ENCODE data around the gene SEPTIN11. TPM values are rescaled to one million over a fixed set of nuclear protein-coding genes. Genes with fewer than 3 reads are reported as not detected.

Gene SEPTIN11
- total RNA-seq, 1 donor = 67.3 TPM

DNA sequence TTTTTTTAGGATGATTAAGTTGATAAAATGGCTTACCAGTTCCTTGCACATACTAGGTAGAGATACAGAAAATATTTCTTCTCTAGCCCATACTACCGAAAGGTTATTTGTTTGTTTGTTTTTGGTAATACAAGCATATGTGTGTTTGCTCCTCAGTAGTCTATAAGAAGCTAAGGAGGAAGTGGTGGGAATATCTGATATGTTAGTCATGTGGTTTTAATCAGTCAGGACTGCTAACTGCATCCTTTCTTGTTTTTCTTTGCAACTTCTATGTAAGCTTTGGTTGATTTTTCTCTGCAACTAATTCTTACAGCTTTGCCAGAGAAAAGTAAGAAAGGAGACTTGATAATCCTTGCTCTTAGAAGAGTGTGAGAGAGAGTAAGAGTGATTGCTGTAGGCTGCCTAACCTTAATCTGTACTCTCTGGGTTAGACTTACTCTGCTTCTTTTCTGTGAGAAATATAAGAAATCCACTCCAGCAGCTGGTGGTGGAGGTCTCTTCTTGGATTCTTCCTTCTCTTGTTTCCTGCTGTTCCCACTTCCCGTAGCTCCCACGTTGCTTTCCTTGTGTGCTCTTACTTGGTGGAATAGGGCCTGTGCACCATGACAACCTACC, 28.3 kb downstream of the SEPTIN11 start:
- DNase-seq (ENCODE audit: low read depth in 2 of 3, low spot score in 2 of 3) = no peak

DNA sequence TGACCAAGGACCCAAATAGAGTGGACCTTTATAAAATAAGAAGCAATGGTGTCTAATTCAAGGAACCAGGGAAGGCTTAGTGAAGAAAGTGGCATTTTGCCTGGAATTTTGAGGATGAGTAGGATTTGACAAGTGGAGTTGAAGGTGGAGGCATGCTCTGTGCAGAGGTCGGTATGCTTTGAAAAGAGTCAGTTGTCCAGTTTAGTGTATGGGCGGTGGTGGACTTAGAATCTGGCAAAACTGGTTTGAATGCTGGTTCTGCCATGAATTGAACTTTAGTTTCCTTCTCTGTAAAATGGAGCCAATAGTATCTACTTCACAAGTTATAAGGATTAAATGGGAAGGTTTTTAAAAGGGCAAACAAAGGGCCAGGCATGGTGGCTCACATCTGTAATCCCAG, 29.7 kb downstream of the SEPTIN11 start:
- DNase-seq (ENCODE audit: low read depth in 2 of 3, low spot score in 2 of 3) = no peak

DNA sequence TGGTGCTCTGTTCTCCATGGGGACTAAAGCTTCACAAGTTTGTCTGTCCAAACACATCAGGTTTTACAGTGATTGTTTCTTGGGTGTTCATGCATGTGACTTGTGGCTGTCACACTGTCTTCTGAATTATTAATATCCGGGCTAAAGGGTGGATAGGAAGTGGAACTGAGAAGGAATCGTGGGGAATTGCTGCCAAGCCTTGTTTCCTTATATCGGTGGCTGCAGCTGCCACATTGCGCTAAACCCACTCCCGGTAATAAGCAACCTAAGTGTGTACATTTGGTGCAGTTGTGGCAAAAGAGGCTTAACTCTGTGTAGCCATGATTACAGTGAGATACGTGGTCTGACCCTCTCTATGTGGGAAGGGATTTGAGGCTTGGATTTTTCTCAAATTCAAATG, 30.7 kb downstream of the SEPTIN11 start:
- no peak for DNase-seq (ENCODE audit: low read depth in 2 of 3, low spot score in 2 of 3)

DNA sequence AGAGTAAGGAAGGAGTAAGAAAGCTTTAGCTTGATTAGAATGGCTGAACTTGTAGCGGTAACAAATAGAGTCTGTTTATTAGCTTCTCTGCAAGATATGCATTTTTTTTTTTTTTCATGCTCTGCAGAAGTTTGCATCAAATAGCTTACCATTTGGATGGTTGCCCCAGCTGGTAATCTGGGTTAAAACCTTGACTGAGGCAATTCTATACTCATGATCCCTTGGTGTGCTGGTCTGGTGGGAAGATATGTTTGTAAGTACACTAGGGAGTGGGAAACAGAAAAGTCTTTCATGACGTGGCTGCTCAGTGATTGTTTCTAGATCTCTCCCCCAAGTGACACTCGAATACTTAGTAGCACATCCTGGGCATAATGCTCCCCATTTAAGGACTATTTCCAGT, 32.1 kb downstream of the SEPTIN11 start:
- no peak for DNase-seq (ENCODE audit: low read depth in 2 of 3, low spot score in 2 of 3)

DNA sequence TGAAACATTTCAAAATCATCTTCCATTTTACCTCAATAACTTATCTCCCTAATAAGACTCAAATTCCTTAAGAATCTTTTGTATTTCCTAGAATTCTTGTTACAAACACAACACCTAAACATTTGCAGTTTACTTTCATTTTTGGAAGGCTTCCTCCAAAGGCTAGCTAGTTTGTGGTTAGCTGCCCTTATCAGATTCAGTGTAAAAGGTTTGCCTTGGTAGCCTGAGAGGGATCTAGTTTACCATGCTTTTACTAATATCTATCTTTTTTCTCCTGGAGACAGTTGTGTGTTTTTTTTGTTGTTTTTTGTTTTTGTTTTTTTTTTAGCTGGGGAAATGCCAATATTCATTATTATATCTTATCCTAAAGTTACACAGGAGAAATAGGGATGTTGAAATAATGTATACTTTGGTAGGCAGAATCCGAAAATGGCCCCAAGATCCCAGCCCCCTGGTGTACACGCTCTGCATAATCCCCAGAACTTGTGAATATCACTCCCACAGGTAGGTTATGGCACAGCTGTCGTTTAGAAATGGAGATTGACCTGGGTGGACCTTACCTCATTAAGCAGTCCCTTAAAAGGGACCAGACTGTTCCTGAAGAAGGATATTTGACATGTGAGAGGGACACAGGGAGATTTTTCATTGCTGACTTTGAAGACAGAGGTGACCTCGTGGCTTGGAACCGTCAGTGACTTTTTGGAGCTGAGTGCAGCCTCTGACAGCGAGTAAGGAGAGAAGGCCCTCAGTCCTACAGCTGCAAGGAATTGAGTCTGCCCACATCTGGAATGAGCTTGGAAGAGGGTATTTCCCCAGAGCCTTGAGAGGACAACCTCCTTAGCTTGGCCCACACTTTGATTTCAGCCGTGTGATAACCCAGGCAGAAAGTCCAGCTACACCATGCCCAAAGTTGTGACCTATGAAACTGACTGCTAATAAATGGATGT, 33.4 kb downstream of the SEPTIN11 start:
- DNase-seq (ENCODE audit: low read depth in 2 of 3, low spot score in 2 of 3) = peak in 1 of 3 donors; percentile 56

DNA sequence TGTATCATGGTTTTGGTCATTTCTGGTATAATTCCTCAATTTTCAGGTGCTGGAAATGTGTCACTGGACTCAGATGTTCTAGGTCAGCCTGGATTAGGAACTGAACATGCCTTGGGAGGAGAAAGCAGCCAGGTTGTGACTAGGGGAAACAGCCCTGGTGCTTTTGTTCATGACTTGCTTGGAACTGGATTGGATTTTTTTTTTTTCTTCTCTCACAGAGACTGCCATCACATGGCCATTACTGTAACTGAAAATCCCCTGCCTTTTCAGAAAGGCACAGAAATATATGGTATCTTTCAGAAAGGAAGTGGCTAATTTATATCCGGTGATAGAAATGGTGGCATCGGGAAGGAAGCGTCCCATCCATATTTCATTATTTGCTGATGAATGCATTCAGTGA, 34.6 kb downstream of the SEPTIN11 start:
- DNase-seq (ENCODE audit: low read depth in 2 of 3, low spot score in 2 of 3) = peak in 2 of 3 donors; percentile 44 to 59

DNA sequence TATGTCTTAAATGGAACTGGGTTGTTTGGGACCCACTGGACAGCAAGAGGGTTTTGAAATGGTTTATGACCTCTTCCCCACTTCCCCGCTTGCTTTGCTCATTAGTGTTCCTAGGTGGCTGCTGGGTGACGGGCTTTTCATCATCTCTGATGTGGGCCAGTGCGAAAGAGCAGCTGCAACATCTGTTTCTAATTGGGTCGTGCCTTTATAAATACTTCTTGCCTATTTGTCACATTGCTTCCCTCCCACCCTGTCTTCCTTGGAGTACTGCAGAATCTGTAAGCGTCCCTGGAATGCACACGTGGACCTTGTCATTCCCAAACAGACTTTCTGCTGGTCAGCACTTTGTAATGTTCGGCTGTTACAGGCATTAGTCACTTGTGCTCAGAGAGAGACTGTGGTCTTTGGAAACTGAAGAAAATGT, 35.2 kb downstream of the SEPTIN11 start:
- DNase-seq (ENCODE audit: low read depth in 2 of 3, low spot score in 2 of 3) = no peak

DNA sequence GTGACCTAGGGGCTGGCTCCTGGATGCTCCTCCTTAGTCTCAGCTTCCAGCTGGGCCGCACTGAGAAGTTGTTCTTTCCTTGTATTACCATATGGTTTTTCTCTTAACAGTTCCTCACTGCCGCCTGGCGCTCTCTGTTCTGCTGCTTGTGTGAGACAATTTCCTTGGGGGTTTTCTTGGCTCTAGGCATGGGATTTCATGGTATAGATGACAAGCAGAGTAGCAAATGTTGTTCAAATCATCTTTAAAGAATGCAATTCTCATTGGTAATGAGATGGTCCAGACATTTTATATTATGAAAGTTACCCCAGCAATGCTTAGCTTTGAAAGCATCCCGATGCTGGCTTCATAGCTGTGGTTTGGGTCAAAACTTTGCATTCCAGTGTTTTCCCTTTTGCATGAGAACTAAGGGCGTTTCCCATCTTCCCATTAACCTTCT, 37.6 kb downstream of the SEPTIN11 start:
- no peak for DNase-seq (ENCODE audit: low read depth in 2 of 3, low spot score in 2 of 3)

DNA sequence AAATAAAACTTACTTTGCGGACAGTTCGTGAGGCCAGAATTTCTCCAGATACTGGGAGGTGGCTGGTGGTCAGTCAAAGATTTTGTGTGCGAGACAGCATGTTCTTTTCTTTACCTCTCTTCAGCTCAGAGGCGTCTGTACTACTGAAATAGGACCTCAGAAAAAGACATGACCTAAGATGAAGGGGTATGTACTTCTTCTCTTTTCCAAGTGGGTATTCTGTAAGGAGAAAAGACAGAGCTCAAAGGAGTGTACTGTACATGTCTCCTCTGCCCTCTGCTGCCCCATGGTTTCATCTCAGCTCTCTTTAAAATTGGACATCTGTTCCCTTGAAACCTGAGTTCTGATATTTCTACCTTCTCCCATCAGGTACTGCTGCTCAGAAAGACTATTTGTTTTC, 38.1 kb downstream of the SEPTIN11 start:
- DNase-seq (ENCODE audit: low read depth in 2 of 3, low spot score in 2 of 3) = no peak

DNA sequence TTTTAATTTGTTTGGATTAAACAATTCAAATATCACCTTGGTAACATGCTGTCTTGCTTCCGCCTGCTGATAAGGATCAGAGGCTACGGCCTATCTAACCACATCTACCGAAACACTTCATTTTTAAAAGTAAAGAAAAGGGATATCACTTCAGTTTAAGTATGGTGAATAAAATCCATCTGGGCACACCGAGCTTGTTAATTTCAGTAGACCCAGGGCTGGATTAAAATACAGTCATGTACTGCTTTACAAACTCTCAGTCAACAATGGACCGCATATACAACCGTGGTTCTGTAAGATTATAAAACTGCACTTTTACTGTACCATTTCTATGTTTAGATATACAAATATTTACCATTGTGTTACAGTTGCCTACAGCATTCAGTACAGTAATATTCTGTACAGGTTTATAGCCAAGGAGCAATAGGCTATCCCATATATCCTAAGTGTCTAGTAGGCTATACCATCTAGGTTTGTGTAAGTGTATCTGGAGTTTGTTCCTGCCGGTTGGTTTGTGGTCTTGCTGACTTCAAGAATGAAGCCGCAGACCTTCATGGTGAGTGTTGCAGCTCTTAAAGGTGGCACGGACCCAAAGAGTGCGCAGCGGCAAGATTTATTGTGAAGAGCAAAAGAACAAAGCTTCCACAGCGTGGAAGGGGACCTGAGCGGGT, 40.0 kb downstream of the SEPTIN11 start:
- peak; percentile 50 to 90 (median 73) for DNase-seq (ENCODE audit: low read depth in 2 of 3, low spot score in 2 of 3)

DNA sequence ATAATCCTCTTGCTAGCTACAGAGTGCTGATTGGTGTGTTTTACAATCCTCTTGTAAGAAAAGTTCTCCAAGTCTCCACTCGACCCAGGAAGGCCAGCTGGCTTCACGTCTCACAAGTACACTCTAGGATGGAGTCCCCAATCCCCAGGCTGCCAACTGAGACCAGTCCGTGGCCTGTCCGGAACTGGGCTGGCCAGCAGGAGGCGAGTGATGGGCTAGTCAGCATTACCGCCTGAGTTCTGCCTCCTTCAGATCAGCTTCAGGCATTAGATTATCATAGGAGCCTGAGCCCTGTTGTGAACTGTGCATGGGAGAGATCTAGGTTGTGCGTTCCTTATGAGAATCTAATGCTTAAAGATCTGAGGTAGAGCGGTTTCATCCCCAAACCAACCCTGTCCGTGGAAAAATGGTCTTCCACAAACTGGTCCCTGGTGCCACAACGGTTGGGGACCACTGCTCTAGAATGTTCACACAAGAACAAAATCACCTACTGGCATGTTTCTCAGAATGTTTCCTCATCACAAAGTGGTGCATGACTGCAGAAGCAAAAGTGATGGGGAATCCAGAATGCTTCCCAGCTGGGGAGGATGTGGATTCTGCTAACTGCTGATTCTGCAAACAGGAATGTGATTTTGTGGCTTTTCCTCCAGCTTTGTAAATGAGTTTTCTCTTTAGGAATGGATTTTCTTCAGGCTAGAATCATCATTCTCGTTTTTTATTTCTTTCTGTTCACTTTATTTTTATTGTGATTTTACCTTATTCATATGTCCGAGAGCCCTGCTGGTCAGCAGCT, 40.9 kb downstream of the SEPTIN11 start:
- DNase-seq (ENCODE audit: low read depth in 2 of 3, low spot score in 2 of 3) = no peak

DNA sequence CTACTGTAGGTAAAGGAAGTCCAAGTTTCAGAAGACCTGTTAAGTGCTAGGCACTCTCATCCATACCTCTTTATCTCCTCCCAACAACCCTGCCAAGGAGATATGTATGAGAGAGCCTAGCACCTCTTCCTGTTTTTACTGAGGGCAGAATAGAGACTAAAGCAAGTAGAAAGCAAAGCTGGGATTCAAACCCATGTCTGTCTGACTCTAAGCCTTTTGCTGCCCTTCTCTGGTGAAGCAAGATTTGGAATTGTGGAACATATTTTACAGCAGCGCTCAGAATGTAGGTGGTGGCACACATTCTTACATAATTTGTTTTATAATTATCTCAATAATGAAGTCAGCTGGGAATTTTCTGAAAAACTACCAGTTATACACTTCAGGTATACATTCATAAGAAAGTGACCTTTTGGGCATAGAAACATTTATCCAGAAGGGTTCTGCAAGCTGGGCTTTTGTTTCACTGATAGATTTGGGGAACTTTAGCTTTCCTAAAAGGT, 41.7 kb downstream of the SEPTIN11 start:
- no peak for DNase-seq (ENCODE audit: low read depth in 2 of 3, low spot score in 2 of 3)

DNA sequence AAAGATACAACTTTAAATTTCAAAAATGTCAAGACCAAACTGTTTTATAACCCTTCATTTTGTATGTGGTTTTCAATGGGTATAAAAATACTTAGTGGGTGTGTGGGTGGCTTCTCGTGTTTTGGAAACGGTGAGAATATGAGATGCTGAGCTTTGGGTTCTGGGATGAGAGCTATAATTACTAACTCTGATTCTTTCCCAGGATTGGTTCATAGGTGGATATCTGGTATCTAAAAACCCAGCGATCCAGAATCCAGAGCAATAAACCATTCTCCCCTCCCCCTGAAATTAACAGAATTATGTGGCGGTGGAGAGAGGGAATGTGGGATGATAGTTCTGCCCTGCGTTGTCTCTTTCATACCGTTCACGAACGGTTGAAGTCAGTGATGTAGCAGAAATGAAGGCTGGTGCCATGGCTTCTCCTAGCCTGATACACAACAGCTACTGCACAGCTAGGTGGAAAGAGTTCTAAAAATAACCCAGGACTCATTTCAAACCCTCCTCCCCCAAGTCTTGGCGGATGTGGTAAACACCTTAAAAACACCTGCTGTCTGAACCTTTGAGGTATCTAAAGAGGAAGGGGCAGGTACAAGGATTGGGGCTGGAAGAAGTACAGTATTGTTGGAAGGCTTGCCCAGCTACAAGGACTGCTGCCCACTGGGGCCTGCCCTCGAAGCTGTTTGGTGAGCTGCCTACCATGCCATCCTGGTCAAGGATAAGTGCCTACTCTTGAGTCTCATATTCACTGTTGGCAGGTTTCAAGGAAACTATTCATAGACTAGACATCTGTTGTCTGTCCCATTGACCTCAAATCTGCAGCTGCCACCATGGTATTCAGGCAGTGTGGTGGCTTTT, 44.5 kb downstream of the SEPTIN11 start:
- peak in 1 of 3 donors; percentile 47 for DNase-seq (ENCODE audit: low read depth in 2 of 3, low spot score in 2 of 3)

DNA sequence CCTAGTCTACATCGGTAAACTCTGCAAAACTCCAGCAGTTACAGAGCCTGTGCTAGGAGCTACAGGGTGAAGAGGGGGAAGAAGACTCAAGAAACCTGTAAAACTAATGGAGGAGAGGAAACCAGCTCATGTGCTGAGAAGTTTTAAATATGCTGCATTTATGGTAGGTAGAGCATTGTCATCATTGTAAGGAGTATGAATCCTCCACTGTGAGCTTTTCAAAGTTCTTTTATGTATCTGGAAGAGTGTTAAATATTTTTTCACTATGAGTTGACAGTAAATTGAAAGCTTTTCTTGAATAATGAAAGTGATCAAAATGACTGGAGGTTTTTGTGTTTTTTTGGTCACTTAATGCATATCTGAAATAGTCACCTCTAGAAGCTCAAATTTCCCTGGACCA, 46.2 kb downstream of the SEPTIN11 start:
- DNase-seq (ENCODE audit: low read depth in 2 of 3, low spot score in 2 of 3) = no peak

DNA sequence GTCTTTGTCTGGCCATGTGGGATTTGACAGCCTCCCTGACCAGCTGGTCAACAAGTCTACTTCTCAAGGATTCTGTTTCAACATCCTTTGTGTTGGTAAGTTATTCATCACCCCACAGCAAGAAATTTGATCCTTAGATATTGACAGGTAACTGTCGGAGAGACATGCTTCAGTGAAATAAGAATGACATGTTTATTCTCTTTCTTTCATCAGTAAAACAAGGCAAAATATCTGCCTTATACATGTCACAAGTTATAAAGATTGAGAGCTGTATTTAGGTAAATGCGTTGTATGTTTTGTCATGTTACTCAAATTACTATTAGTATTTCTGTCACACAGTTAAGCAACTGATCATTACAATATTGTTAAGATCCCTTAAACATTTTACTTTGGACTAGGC, 46.9 kb downstream of the SEPTIN11 start:
- DNase-seq (ENCODE audit: low read depth in 2 of 3, low spot score in 2 of 3) = no peak

DNA sequence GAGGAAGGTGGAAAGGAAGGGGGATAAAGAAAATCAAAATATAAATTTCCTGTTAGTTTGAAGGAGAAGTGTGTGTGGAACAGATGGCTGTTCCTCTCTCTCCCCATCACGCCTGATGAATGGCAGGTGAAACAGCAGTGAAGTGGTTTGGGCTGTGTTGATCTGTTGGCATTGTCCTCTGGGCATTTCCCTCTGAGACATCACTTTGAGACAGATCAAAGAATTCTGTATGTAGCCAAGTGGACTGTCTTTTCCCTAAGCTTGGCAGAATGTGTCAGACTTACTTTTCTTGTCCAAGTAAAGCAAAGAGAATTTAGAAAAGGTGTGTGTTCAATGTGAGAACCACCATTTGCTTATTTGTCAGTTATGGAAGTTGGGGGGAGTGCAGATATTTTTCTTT, 47.5 kb downstream of the SEPTIN11 start:
- DNase-seq (ENCODE audit: low read depth in 2 of 3, low spot score in 2 of 3) = no peak

DNA sequence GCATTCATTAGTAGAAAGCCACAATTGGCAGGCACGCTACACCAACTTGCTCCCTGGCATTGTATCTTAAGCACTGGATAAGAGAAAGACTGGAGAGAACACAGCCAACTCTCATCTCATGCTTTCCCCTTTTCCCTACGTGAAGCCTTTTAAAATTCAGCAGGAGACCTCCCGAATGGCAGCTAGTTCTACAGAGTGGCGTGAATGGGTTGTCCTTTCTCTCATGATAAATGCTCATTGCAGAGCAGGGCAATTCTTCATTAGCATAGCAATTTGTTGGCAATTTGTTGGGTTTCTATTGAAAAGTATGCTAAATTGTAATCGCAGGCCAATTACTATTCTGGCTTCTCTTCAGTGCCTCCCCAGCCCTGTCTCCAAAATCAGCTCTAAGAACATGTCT, 48.0 kb downstream of the SEPTIN11 start:
- no peak for DNase-seq (ENCODE audit: low read depth in 2 of 3, low spot score in 2 of 3)

DNA sequence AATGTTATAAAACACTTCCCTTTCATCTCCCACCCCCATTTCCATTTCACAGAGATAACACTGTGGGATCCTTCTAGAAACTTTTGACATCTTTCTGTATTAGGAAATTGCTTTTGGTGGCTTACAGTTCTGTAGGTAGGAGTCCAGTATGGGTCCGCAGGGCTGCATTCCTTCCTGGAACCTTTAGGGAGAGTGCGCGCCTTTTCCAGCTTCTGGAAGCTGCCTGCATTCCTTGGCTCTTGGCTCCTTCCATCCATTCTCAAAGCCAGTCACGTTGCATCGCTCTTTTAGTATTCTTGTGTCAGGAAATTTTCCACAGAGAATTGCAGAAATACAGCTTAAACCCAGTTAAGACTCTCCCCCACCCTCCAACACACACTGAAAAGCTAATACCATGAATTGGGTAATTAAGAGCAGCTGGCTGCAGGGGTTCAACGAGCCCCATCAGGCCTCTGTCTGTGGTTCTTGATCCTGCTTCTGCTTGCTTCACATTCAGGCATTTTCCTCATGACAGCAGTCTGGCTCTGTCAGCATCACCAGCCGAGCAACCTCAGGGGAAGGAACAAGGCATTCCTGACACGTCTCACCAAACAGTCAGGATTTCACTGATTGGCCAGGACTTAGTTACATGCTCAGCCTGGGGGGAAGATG, 48.8 kb downstream of the SEPTIN11 start:
- no peak for DNase-seq (ENCODE audit: low read depth in 2 of 3, low spot score in 2 of 3)
